Transverse colon (tissue), 4 donors: Measurements from ENCODE around the gene ALKBH8.
"Not testable (repeated sequence)": the region's sequence is repeated elsewhere in the genome, so short reads cannot be mapped to it uniquely, and the experiment has no call there.

ENCODE experiments used
- POLR2A ChIP-seq: fragments of 450-650 bp; IDR thresholded peaks from one replicate; pipeline ENCODE4 v1.6.1; 2016; ENCODE audit warnings: antibody characterized with exemption, mild to moderate bottlenecking, moderate library complexity
- POLR2AphosphoS5 ChIP-seq, 3 donors: sonication (generic); formaldehyde crosslinking; IDR thresholded peaks; one replicate each; pipeline ENCODE4 v1.6.1; 2016; ENCODE audit warnings: antibody characterized with exemption in 3 of 3
- TF ChIP-seq, protein P1 (sequence below), 5 experiments: fragments of 200-600 bp in 3 of 5; fragments of 450-650 bp in 2 of 5; sonication (generic) in 3 of 5; IDR thresholded peaks; 1 replicate in 2 of 5; 2 replicates in 3 of 5; pipeline ENCODE4 v1.5.1; 2016 to 2017; ENCODE audit warnings: antibody characterized with exemption in 5 of 5, inconsistent platforms in 3 of 5, mild to moderate bottlenecking in 2 of 5, moderate library complexity in 1 of 5

DNA sequence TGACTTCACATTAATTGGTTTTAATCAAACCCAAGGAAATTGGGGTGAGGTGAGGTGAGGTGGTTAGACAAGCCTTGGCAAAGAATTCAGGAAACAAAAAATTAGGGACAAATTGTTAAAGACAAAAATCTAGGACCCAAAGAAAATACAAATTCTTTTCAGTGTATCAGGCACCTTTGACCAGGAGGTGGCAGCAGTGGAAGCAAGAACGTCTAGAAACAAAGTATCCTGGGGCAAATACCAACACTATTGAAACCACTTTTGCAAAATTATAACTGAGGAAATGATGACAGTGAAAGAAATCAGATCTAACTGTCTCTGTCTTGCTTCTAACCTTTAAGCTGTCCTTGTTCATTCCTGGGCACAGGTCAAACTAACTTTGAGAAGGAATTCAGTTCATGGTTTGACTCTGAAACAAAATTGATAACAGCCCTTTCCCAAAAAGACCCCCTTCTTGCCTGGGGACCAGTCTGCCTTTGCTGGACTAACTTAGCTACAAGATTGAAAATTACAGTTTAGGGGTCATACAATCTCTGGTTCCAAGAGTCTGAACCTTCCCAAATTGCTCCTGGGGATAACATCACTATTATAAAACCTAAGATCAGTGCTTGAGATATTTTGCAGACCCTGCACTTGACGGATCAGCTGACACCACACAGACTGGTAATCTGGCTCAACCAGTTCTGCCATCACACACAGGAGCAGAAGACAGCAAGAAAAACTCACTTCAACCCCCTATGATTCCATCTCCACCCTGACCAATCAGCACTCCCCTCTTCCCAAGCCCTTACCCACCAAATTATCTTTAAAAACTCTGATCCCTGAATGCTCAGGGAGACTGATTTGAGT, 11.2 kb upstream of the ALKBH8 start:
- TF ChIP-seq, protein P1, sequence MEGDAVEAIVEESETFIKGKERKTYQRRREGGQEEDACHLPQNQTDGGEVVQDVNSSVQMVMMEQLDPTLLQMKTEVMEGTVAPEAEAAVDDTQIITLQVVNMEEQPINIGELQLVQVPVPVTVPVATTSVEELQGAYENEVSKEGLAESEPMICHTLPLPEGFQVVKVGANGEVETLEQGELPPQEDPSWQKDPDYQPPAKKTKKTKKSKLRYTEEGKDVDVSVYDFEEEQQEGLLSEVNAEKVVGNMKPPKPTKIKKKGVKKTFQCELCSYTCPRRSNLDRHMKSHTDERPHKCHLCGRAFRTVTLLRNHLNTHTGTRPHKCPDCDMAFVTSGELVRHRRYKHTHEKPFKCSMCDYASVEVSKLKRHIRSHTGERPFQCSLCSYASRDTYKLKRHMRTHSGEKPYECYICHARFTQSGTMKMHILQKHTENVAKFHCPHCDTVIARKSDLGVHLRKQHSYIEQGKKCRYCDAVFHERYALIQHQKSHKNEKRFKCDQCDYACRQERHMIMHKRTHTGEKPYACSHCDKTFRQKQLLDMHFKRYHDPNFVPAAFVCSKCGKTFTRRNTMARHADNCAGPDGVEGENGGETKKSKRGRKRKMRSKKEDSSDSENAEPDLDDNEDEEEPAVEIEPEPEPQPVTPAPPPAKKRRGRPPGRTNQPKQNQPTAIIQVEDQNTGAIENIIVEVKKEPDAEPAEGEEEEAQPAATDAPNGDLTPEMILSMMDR (IDR thresholded peaks at IDR 0.05) = peak; percentile 48 to 67 (median 57)
- not testable (repeated sequence) for TF ChIP-seq POLR2A; POLR2AphosphoS5 (IDR thresholded peaks at IDR 0.05)
